GM13976 (cell line): ENCODE results near the gene SFN.
A peak's percentile ranks its signal among the peaks of the same experiment; 100 is the strongest.

Experiments
- DNase-seq: peaks from one replicate; pipeline ENCODE4 v3.0.0; 2012; ENCODE audit warnings: low spot score
- in situ Hi-C: fragments of 300-500 bp; cut with MboI; formaldehyde crosslinking; loops from one replicate; pipeline ENCODE4 v1.12.0; 2022; ENCODE audit warnings: low sequenced_read_pairs, mixed read lengths, inconsistent platforms; ENCODE audit not compliant: unreplicated experiment
- TF ChIP-seq, protein P1 (sequence below): IDR thresholded peaks from 2 replicates; pipeline ENCODE4 v1.5.1; 2012; ENCODE audit warnings: borderline replicate concordance, mild to moderate bottlenecking; ENCODE audit not compliant: insufficient read depth; ENCODE audit errors: extremely low read depth, missing control alignments, control extremely low read depth

SFN gene

DNA sequence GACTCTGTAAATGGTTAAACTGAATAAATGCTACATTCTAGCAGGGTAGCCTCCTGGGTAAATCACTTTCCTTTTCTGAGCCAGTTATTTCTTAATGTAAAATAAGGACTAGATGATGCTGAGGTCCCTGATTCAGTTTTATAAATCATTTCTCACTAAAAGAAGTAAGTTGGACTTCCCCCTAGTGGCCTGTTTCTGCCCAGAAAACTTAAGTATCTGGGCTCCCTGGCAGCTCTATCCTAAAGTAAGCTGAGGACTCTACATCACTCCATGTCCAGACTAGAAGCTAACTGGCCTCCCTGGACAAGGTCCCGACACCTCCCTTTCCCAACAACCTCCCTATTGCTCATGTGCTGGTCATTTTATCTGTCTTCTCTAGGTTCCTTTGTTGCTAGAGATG lies 24.2 kb downstream of the SFN start:
- DNase-seq: no peak
- TF ChIP-seq, protein P1, sequence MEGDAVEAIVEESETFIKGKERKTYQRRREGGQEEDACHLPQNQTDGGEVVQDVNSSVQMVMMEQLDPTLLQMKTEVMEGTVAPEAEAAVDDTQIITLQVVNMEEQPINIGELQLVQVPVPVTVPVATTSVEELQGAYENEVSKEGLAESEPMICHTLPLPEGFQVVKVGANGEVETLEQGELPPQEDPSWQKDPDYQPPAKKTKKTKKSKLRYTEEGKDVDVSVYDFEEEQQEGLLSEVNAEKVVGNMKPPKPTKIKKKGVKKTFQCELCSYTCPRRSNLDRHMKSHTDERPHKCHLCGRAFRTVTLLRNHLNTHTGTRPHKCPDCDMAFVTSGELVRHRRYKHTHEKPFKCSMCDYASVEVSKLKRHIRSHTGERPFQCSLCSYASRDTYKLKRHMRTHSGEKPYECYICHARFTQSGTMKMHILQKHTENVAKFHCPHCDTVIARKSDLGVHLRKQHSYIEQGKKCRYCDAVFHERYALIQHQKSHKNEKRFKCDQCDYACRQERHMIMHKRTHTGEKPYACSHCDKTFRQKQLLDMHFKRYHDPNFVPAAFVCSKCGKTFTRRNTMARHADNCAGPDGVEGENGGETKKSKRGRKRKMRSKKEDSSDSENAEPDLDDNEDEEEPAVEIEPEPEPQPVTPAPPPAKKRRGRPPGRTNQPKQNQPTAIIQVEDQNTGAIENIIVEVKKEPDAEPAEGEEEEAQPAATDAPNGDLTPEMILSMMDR: peak; percentile 24
- in situ Hi-C loops: no loop called here

DNA sequence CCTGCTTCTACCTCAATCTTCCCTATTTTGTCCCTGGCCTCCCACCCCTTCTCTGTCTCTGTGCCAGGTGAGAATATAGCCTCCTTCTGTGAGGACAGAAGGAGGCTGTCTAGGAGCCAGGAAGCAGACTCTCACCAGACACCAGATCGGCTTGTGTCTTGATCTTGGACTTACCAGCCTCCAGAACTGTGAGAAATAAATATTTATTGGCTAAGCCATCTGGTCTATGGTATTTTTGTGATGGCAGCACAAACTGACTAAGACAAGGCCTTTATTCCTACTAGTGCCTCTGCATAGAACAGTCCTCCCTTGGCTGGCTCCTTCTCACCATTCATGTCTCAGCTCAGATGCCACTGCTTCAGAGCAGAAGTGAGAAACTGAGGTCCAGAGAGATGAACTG lies 25.3 kb downstream of the SFN start:
- in situ Hi-C loops: no loop called here
- TF ChIP-seq, protein P1: no peak
- no peak for DNase-seq

DNA sequence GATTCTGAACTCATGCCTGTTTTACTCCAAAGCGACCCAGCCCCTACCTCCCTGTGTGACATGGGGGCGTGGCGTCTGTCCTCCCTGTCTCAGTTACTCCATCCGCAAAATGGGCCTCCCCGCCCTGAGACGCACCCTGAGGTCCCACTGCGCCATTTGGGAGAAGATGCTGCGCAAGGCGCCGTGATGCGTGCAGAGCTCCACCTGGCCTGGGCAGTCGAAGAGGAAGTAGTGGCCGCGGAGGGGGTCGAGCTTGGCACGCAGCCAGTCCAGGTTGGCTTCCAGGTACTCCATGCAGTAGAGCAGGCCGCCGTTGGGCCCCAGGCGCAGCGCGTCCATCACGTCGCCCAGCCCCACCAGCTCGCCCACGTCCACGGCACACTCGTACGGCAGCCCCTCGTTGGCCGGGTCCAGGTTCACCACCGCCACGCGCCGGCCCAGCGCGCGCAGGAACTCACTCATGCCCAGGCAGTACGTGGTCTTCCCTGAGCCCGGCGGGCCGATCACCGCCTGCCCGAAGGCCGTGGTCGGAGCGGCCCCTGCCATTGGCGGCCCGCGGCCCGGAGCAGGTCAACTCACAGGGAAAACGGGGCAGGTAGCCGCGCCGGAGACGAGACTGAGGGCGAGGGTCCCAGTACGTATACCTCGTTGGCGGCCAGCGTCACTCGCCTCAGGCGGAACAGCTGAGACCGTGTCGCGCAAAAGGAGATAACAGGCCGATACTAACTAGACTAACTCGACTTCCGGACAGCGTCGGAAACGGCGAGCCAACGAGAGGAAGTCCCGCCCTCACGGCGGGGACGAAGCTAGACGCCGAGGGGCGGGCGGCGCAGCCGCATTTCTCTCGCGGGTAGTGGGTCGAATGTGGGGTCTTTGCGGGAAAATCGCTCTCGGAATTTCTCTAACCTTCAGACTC lies 26.9 kb downstream of the SFN start, which contains the start of gene GPN2:
Gene GPN2 (minus strand): TSS at position 733 of the 916 bp plus-strand sequence. CDS start 187 bp downstream, at position 546.
- peak; percentile 96 for DNase-seq
- in situ Hi-C loops: no loop called here
- TF ChIP-seq, protein P1: no peak

- TF ChIP-seq, protein P1: no peak
- no peak for DNase-seq
- in situ Hi-C loops: no loop called here
Measured at GRCh38 chr1:26890467-26890796, 27.5 kb downstream of the SFN start.

- in situ Hi-C loops: no loop called here
- DNase-seq: no peak
- TF ChIP-seq, protein P1: no peak
Measured at GRCh38 chr1:26894263-26894662, 31.3 kb downstream of the SFN start.

GRCh38 chr1:26897351-26897750 lies 34.4 kb downstream of the SFN start:
- DNase-seq: no peak
- in situ Hi-C loops: no loop called here
- TF ChIP-seq, protein P1: no peak
